GM12878 (cell line): Measurements from ENCODE around the gene COL6A3. TPM values are rescaled to one million over a fixed set of nuclear protein-coding genes. Genes with fewer than 3 reads are reported as not detected.

Source experiments
- ATAC-seq: fragments of 200-7000 bp; cut with Tn5 transposase; 3 replicates; pipeline ENCODE4 v1.9.1; 2020; ENCODE audit warnings: mild to moderate bottlenecking, moderate library complexity
- BruUV-seq: library from RNA; stranded (reverse); fragments of 400-500 nt; replicated peaks from 2 replicates; lab custom pipeline; 2021; lab: Mats Ljungman, UMichigan
- CTCF ChIA-PET: fragments of 300-600 bp; sonication (Branson Sonifier 250); formaldehyde crosslinking; extraction: SDS; loops from one replicate; lab custom pipeline; 2021; ENCODE audit warnings: inconsistent platforms; lab: Yijun Ruan, JAX
- POLR2A ChIA-PET: fragments of 350-600 bp; formaldehyde crosslinking; extraction: SDS; loops from one replicate; lab custom pipeline; 2021; ENCODE audit warnings: inconsistent platforms; lab: Charles Lee
- RAD21 ChIA-PET: fragments of 300-600 bp; sonication (Branson Sonifier 250); formaldehyde crosslinking; loops from one replicate; lab custom pipeline; 2023; ENCODE audit warnings: antibody characterized with exemption; ENCODE audit not compliant: unreplicated experiment; lab: Charles Lee
- SMC1A ChIA-PET: fragments of 300-600 bp; sonication (Branson Sonifier 250); formaldehyde crosslinking; loops from one replicate; lab custom pipeline; 2023; ENCODE audit not compliant: unreplicated experiment, uncharacterized antibody; lab: Charles Lee
- DNase-seq: peaks from one replicate; pipeline ENCODE4 v3.0.0-alpha.2; 2011; ENCODE audit warnings: low read depth, low spot score
- FAIRE-seq: peaks from 3 replicates; lab custom pipeline; 2011; peaks lifted over from hg19 to GRCh38; lab: Jason Lieb, UNC
- H2AFZ ChIP-seq: 2 replicates; pipeline ENCODE4 v1.6.0; 2011; ENCODE audit warnings: low read depth, low read length, control low read depth; ENCODE audit not compliant: control insufficient read depth
- H3K27ac ChIP-seq: 2 replicates; pipeline ENCODE4 v1.5.1; 2011; ENCODE audit warnings: control low read depth; ENCODE audit not compliant: control insufficient read depth, insufficient read depth
- H3K27me3 ChIP-seq, 2 experiments: replicated peaks in 1 of 2; 2 replicates each; pipeline versions ENCODE4 v1.6.0 to v1.6.1; 2011; ENCODE audit warnings: low read length in 1 of 2; ENCODE audit not compliant: control insufficient read depth in 2 of 2, insufficient read depth in 2 of 2
- H3K36me3 ChIP-seq, 2 experiments: 2 replicates each; pipeline ENCODE4 v1.5.1; 2011; ENCODE audit warnings: low read length in 1 of 2; ENCODE audit not compliant: control insufficient read depth in 2 of 2, insufficient read depth in 2 of 2
- H3K4me1 ChIP-seq: 2 replicates; pipeline ENCODE4 v1.6.1; 2011; ENCODE audit warnings: mild to moderate bottlenecking, low read length, moderate library complexity, mixed read lengths; ENCODE audit not compliant: control insufficient read depth, insufficient read depth
- H3K4me2 ChIP-seq: 2 replicates; pipeline ENCODE4 v1.6.0; 2011; ENCODE audit warnings: control low read depth; ENCODE audit not compliant: control insufficient read depth, insufficient read depth
- H3K4me3 ChIP-seq: fragments of 200-600 bp; sonication (generic); 2 replicates; pipeline ENCODE4 v1.5.1; 2016
- H3K79me2 ChIP-seq: 2 replicates; pipeline ENCODE4 v1.6.0; 2011; ENCODE audit warnings: low read length; ENCODE audit not compliant: control insufficient read depth, insufficient read depth
- H3K9ac ChIP-seq: 2 replicates; pipeline ENCODE4 v1.8.0; 2011; ENCODE audit warnings: low read length, control low read depth, mixed read lengths; ENCODE audit not compliant: control insufficient read depth, insufficient read depth
- H3K9me3 ChIP-seq: replicated peaks from 3 replicates; pipeline ENCODE4 v1.5.1; 2011; ENCODE audit warnings: mild to moderate bottlenecking, low read length; ENCODE audit not compliant: control insufficient read depth, insufficient read depth
- H4K20me1 ChIP-seq: 2 replicates; pipeline ENCODE4 v1.6.0; 2011; ENCODE audit not compliant: control insufficient read depth, insufficient read depth
- CHD2 ChIP-seq: IDR thresholded peaks from 2 replicates; pipeline ENCODE4 v1.6.1; 2011; ENCODE audit warnings: low read depth, low read length, improper control_type of control experiment, borderline replicate concordance
- FOXK2 ChIP-seq: fragments of 450-650 bp; IDR thresholded peaks from 2 replicates; pipeline ENCODE4 v1.6.1; 2017; ENCODE audit warnings: mild to moderate bottlenecking, moderate library complexity
- FOXM1 ChIP-seq: IDR thresholded peaks from 2 replicates; pipeline ENCODE4 v1.6.1; 2012; ENCODE audit warnings: low read depth, mild to moderate bottlenecking, inconsistent platforms, low read length, moderate library complexity
- POLR2AphosphoS5 ChIP-seq: IDR thresholded peaks from 2 replicates; pipeline ENCODE4 v1.6.1; 2011; ENCODE audit warnings: mild to moderate bottlenecking, low read length, inconsistent platforms
- SMARCA5 ChIP-seq: fragments of 450-650 bp; IDR thresholded peaks from 2 replicates; pipeline ENCODE4 v1.6.1; 2017; ENCODE audit warnings: mild to moderate bottlenecking
- SRF ChIP-seq, 2 experiments: IDR thresholded peaks; 2 replicates each; pipeline ENCODE4 v1.6.1; 2011; ENCODE audit warnings: low read depth in 2 of 2, low read length in 2 of 2, mild to moderate bottlenecking in 1 of 2, moderate library complexity in 1 of 2
- ZNF24 ChIP-seq: fragments of 450-650 bp; IDR thresholded peaks from 2 replicates; pipeline ENCODE4 v1.6.1; 2017; ENCODE audit warnings: antibody characterized with exemption, mild to moderate bottlenecking
- WGBS: methylation state at CpG from one replicate; pipeline ENCODE4 v1.1.6; 2016; ENCODE audit warnings: low lambda C conversion rate; ENCODE audit not compliant: insufficient replicate concordance, insufficient coverage; ENCODE audit errors: missing lambda C conversion rate; 5-methylcytosine and 5-hydroxymethylcytosine counted together
- in situ Hi-C: fragments of 300-500 bp; cut with MboI; formaldehyde crosslinking; loops from 9 replicates; pipeline ENCODE4 v1.14.3; 2018; ENCODE audit warnings: mixed read lengths
- intact Hi-C: fragments of 100-400 bp; cut with micrococcal nuclease; formaldehyde crosslinking; loops from one replicate; pipeline ENCODE4 v1.14.2; 2022; ENCODE audit not compliant: unreplicated experiment
- polyA plus RNA-seq, 11 experiments: library from polyadenylated mRNA; depleted of rRNA in 4 of 11; unstranded in 6 of 11; stranded (reverse) in 5 of 11; fragments of >200 nt; fragmentation: Nextera tagmentation in 4 of 11; fragmentation: Illumina TruSeq in 1 of 11; extraction: Ambion mirVana in 4 of 11; extraction: Trizol in 1 of 11; gene quantifications; 1 replicate in 1 of 11; 2 replicates in 10 of 11; pipeline versions ENCODE4 v1.2.1 to v1.2.3, GENCODE V29; 2011 to 2016; ENCODE audit warnings: inconsistent platforms in 2 of 11, missing spikeins in 2 of 11, low read depth in 1 of 11
- total RNA-seq, 4 experiments: library from RNA; depleted of rRNA in 3 of 4; stranded (reverse); fragments of >200 nt in 3 of 4; fragmentation: Illumina TruSeq in 1 of 4; extraction: Trizol in 1 of 4; gene quantifications; 2 replicates each; pipeline versions ENCODE4 v1.2.1 to v1.2.3, GENCODE V29; 2013 to 2021
- TF ChIP-seq, protein P1 (sequence below): fragments of 450-650 bp; conservative IDR thresholded peaks from 2 replicates; pipeline ENCODE4 v1.6.1; 2017; ENCODE audit warnings: mild to moderate bottlenecking, moderate library complexity
- TF ChIP-seq, protein P2 (sequence below): fragments of 450-650 bp; IDR thresholded peaks from 2 replicates; pipeline ENCODE4 v1.6.1; 2017; ENCODE audit warnings: mild to moderate bottlenecking, moderate library complexity

The COL6A3 gene
- total and polyA plus RNA-seq, 10 of the 15 experiments (the other 5 are each of a cell fraction or from before 2014, with no cell fraction given) = 0.01 to 0.51 (median 0.09) TPM; not detected in 4

DNA sequence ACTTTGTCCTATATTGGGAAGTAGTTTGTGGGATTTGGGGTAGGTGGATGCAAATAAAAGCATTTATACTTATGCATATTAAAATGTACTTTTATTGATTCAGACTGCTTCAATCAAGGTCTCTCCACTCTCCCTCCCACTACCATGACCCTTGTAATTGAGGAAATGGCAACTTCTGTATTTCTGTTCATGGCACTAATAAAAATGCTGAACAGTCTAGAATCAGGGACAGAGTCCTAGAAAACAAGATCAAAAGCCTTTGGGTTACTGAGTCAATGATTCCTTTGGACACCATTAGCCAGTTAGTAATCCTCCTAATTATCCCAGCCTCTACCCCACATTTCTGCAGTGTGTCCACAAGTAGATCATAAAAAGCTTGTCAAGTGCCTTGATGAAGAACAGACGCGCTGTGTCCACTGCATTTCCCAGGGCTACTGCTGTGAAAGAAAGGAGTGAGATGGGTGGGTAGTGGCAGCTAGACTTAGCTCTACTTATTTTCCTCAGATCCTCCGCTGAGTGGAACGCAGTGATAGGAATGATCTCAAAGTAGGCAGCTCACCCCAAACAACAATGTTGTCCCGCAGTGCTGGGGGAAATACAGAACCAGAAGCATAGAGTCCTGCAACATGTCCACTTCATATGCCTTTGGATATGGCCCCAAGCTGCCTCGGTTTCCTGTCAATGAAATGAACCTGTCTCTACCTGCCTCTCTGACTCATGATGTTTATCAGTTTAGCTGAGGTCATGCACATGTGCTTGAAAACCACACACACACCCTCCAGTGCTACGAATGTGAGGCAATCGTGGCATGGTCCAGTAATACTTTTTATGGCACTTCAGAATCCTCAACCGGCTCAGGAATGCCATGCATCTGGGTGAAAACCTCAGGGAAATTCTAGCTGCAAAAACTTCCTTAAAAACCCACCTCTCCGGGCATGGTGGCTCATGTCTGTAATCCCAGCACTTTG is 115.5 kb downstream of the COL6A3 start:
- no peaks in the 10 kb centered on the region; a peak in 1 of 4 replicates for H3K27me3 ChIP-seq
- POLR2A ChIA-PET = no interaction called here
- no peaks in the 10 kb centered on the region for H4K20me1 ChIP-seq
- no peak for TF ChIP-seq ZNF24
- TF ChIP-seq FOXK2 = no peak
- TF ChIP-seq SRF (IDR thresholded peaks at IDR 0.05; ENCODE audit: low read depth in 2 of 2, low read length in 2 of 2) = no peak
- TF ChIP-seq SMARCA5 = no peak
- TF ChIP-seq POLR2AphosphoS5 = no peak
- WGBS = 23% methylated on average over 10 of the region's 10 CpGs
- ATAC-seq (no peak), DNase-seq (no peak), FAIRE-seq (no peak)
- no peaks in the 10 kb centered on the region; the same call in 2 of the 3 replicates for H3K9me3 ChIP-seq
- no peak overlapping the region for H3K4me3 ChIP-seq
- H2AFZ ChIP-seq = no peak overlapping the region
- in situ Hi-C loops (no loop called here), intact Hi-C loops (no loop called here)
- SMC1A ChIA-PET = interaction anchor here (0.5 kb wide), 1 partner anchor 1218 kb away, joined by 3 read pairs; no protein-coding TSS in a partner anchor
- no peak overlapping the region for H3K4me2 ChIP-seq
- RAD21 ChIA-PET = no interaction called here
- no peaks in the 10 kb centered on the region for H3K79me2 ChIP-seq
- BruUV-seq = no TSS peak
- no peaks in the 10 kb centered on the region for H3K36me3 ChIP-seq
- H3K4me1 ChIP-seq = no peaks in the 10 kb centered on the region
- CTCF ChIA-PET = no interaction called here
- H3K27ac ChIP-seq = no peak overlapping the region
- H3K9ac ChIP-seq = no peak overlapping the region

DNA sequence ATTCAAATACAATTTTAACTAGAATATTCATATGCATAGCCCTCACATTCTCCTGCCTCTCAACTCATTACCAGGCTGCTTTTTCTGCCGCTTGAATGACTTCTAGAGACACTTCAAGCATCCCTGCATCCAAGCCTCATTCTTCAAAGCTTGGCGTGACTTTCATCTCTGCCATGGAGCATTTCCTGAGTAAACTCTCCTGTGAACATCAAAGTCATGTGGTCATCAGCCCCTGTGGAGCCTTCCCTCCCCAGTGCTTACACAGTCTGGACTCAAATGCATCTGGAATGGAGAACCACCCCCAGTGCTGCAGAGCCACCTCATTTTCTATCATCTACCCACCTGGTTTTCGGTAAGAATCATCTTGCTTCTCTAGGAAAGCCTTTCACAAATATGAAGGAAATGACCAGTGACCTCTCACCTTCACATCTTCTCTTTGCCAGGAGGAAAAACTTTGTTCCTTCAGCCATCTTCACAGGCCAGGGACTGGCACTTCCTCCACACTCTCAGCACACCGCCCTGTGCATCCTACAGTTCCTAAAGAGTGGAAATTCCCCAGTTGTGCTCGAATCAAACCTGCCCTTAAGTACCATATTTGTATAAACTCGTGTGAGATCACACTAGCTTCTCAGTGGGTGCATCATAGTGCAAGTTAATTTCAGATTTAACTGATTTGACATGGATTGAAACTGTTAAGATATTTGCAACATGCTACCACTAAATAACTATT is 116.4 kb downstream of the COL6A3 start:
- CTCF ChIA-PET = no interaction called here
- H3K9ac ChIP-seq = no peak overlapping the region
- RAD21 ChIA-PET = no interaction called here
- H3K79me2 ChIP-seq = no peaks in the 10 kb centered on the region
- SMC1A ChIA-PET = no interaction called here
- ATAC-seq (no peak), DNase-seq (no peak), FAIRE-seq (no peak)
- H3K36me3 ChIP-seq = no peaks in the 10 kb centered on the region
- H2AFZ ChIP-seq = no peak overlapping the region
- POLR2A ChIA-PET = no interaction called here
- no TSS peak for BruUV-seq
- 3% methylated on average over 6 of the region's 6 CpGs for whole genome bisulfite sequencing
- in situ Hi-C loops (no loop called here), intact Hi-C loops (no loop called here)
- H3K4me2 ChIP-seq = no peak overlapping the region
- no peak overlapping the region for H3K4me3 ChIP-seq
- no peaks in the 10 kb centered on the region; the same call in 2 of the 3 replicates for H3K9me3 ChIP-seq
- H3K27ac ChIP-seq = no peak overlapping the region
- no peaks in the 10 kb centered on the region for H4K20me1 ChIP-seq
- H3K27me3 ChIP-seq = no peaks in the 10 kb centered on the region; a peak in 1 of 4 replicates
- no peaks in the 10 kb centered on the region for H3K4me1 ChIP-seq
- TF ChIP-seq CHD2 (no peak), FOXM1 (no peak), ZNF24 (no peak)
- TF ChIP-seq, protein P1, sequence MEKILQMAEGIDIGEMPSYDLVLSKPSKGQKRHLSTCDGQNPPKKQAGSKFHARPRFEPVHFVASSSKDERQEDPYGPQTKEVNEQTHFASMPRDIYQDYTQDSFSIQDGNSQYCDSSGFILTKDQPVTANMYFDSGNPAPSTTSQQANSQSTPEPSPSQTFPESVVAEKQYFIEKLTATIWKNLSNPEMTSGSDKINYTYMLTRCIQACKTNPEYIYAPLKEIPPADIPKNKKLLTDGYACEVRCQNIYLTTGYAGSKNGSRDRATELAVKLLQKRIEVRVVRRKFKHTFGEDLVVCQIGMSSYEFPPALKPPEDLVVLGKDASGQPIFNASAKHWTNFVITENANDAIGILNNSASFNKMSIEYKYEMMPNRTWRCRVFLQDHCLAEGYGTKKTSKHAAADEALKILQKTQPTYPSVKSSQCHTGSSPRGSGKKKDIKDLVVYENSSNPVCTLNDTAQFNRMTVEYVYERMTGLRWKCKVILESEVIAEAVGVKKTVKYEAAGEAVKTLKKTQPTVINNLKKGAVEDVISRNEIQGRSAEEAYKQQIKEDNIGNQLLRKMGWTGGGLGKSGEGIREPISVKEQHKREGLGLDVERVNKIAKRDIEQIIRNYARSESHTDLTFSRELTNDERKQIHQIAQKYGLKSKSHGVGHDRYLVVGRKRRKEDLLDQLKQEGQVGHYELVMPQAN = no peak
- TF ChIP-seq, protein P2, sequence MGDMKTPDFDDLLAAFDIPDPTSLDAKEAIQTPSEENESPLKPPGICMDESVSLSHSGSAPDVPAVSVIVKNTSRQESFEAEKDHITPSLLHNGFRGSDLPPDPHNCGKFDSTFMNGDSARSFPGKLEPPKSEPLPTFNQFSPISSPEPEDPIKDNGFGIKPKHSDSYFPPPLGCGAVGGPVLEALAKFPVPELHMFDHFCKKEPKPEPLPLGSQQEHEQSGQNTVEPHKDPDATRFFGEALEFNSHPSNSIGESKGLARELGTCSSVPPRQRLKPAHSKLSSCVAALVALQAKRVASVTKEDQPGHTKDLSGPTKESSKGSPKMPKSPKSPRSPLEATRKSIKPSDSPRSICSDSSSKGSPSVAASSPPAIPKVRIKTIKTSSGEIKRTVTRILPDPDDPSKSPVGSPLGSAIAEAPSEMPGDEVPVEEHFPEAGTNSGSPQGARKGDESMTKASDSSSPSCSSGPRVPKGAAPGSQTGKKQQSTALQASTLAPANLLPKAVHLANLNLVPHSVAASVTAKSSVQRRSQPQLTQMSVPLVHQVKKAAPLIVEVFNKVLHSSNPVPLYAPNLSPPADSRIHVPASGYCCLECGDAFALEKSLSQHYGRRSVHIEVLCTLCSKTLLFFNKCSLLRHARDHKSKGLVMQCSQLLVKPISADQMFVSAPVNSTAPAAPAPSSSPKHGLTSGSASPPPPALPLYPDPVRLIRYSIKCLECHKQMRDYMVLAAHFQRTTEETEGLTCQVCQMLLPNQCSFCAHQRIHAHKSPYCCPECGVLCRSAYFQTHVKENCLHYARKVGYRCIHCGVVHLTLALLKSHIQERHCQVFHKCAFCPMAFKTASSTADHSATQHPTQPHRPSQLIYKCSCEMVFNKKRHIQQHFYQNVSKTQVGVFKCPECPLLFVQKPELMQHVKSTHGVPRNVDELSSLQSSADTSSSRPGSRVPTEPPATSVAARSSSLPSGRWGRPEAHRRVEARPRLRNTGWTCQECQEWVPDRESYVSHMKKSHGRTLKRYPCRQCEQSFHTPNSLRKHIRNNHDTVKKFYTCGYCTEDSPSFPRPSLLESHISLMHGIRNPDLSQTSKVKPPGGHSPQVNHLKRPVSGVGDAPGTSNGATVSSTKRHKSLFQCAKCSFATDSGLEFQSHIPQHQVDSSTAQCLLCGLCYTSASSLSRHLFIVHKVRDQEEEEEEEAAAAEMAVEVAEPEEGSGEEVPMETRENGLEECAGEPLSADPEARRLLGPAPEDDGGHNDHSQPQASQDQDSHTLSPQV = no peak
